A549 treated with dexamethasone at 1 μM for 4 hours (cell line): ENCODE results near the gene ADAD2. TPM values are rescaled to one million over a fixed set of nuclear protein-coding genes. Genes with fewer than 3 reads are reported as not detected.

Experiments
- total RNA-seq: library from RNA; stranded (reverse); fragments of 200-300 nt; extraction: Qiagen RNA extraction; gene quantifications from 5 replicates; pipeline ENCODE4 v1.2.3, GENCODE V29; 2022

The ADAD2 gene
- 0.05 to 0.12 TPM in 2 of 5 replicates, not detected in the others for total RNA-seq

GRCh38 chr16:84190731-84191388 is at the start of gene ADAD2:
Gene ADAD2 (plus strand): TSS chr16:84191157. CDS start chr16:84191231, 74 bp downstream.

GRCh38 chr16:84144859-84145639 is 45.9 kb upstream of the ADAD2 start, which contains the start of the genes DNAAF1 and HSDL1:
Gene DNAAF1 (plus strand): TSS chr16:84145308. CDS start chr16:84145441, 133 bp downstream.
Gene HSDL1 (minus strand): TSS chr16:84145177. CDS start chr16:84131321, 13,856 bp downstream.

DNA sequence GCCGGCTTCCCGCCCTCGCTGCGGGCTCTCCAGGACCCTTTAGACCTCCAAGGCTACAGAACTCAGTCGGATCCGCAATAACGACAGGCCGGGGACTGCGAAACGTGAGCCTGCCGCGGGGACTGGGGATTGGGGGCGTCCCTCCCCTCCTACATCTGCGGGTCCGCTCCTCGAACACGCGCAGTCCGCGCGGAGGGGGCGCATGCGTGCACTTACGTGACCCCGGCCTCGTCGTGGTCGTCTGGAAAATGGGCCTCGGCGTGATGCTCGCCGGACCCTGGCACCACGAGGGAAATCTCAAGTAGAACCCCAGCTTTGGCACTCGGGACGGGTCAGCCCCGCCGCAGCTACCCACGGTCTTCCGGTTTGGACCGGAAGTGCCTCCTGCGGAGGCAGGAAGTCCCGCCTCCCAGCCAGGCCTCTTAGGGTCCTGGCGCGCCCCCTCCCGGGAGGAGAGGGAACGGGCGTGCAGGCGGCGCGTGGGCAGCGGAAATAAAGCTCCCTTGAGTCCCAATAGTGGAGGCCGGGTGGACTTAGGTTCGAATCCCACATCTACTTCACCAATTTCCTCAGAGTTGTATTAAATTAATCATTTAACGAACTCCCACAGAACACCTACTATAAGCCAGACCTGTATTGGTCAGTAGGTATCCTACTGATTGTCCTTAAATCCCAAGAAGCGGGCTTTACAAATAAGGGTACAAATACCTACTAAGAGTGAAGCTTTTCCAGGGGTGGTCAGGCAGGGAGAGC is 4.1 kb upstream of the ADAD2 start, which contains the start of gene TAF1C:
TSS of gene TAF1C (minus strand) at position 373 of the 753 bp plus-strand sequence. CDS start 2,069 bp downstream, outside the sequence.

DNA sequence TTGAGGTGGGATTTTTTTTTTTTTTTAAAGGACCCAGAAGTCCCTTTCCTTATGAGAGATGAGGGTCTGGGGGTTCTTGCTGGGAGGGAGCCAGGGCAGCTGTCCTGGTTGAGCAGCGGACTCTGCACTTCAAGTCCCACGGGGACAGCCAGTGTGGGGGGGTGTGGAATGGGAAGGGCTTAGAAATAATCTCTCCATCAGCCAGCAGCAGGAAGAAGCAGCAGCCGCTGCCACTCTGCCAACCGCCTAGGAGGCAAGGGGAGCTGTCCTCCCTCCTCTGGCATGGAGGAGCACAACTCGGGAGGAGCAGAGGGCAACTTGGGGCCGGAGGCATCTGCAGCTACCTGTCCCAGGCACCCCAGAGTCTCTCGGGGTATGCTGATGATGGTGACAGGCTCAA is 49.0 kb downstream of the ADAD2 start, which contains the start of gene KCNG4:
TSS of gene KCNG4 (minus strand) at position 104 of the 400 bp plus-strand sequence. CDS start 2,527 bp downstream, outside the sequence.

Other genes starting within 250 kb of the ADAD2 start
- 12.8 to 26.3 TPM (median 15.3 TPM) in 5 replicates for gene OSGIN1, start 237.9 kb upstream of the ADAD2 start, total RNA-seq
- gene NECAB2, start 222.9 kb upstream of the ADAD2 start, total RNA-seq = 1.9 to 2.7 TPM (median 2.5 TPM) in 5 replicates
- gene SLC38A8, start 148.4 kb upstream of the ADAD2 start, total RNA-seq = not detected in 5 replicates
- 38.5 to 48.6 TPM (median 47.0 TPM) in 5 replicates for gene MBTPS1, start 74.2 kb upstream of the ADAD2 start, total RNA-seq
- 13.3 to 21.9 TPM (median 18.5 TPM) in 5 replicates for gene HSDL1, start 46.0 kb upstream of the ADAD2 start, total RNA-seq
- 0.19 to 0.44 TPM (median 0.21 TPM) in 5 replicates for gene DNAAF1, start 45.8 kb upstream of the ADAD2 start, total RNA-seq
- gene TAF1C, start 4.1 kb upstream of the ADAD2 start, total RNA-seq = 16.2 to 30.6 TPM (median 27.2 TPM) in 5 replicates
- not detected in 5 replicates for gene KCNG4, start 48.9 kb downstream of the ADAD2 start, total RNA-seq
- 0.05 to 0.20 TPM in 2 of 5 replicates, not detected in the others for gene WFDC1, start 103.7 kb downstream of the ADAD2 start, total RNA-seq
- gene ATP2C2, start 177.4 kb downstream of the ADAD2 start, total RNA-seq = 0.09 to 0.18 TPM (median 0.11 TPM) in 5 replicates